Colonic mucosa (tissue), 4 donors: ENCODE measurements around the gene CDH11. TPM values are rescaled to one million over a fixed set of nuclear protein-coding genes. Genes with fewer than 3 reads are reported as not detected.

Source experiments
- DNase-seq: peaks from one replicate; pipeline ENCODE4 v3.0.0-alpha.2; 2020
- H3K27ac ChIP-seq: fragments of 200-600 bp; one replicate; pipeline ENCODE4 v1.8.0; 2021
- H3K27me3 ChIP-seq: fragments of 200-600 bp; one replicate; pipeline ENCODE4 v1.8.0; 2021
- H3K36me3 ChIP-seq: fragments of 200-600 bp; one replicate; pipeline ENCODE4 v1.8.0; 2021
- H3K4me1 ChIP-seq: fragments of 200-600 bp; one replicate; pipeline ENCODE4 v1.8.0; 2021; ENCODE audit warnings: mild to moderate bottlenecking
- H3K4me3 ChIP-seq: fragments of 200-600 bp; one replicate; pipeline ENCODE4 v1.8.0; 2021
- H3K9ac ChIP-seq, 2 donors: one replicate each; pipeline ENCODE4 v1.7.0; 2013; ENCODE audit warnings: control low read depth in 2 of 2, low read depth in 2 of 2, low read length in 2 of 2
- H3K9me3 ChIP-seq: fragments of 200-600 bp; one replicate; pipeline ENCODE4 v1.8.0; 2021
- intact Hi-C: fragments of 100-400 bp; cut with DNase I; formaldehyde crosslinking; loops from one replicate; pipeline ENCODE4 v1.14.1; 2022
- total RNA-seq, 2 donors: library from RNA; stranded (reverse); fragmentation: NEBNext Ultra II Directional in 1 of 2; extraction: Animal tissue kit (Norgen Biotek cat#: 25700) in 1 of 2; gene quantifications; one replicate each; pipeline ENCODE4 v1.2.1, GENCODE V29; 2021
- TF ChIP-seq, protein P1 (sequence below): fragments of 200-600 bp; IDR thresholded peaks from one replicate; pipeline ENCODE4 v1.8.0; 2022; ENCODE audit warnings: antibody characterized with exemption, mild to moderate bottlenecking
- donor health status: healthy.
- donor health status: DM: no; HTN: no; CAD: no.
- donor health status: DM: no; HTN: no; CAD: no.

Gene CDH11
- total RNA-seq, 2 donors from 2014 or later = 10.2 to 17.1 TPM

DNA sequence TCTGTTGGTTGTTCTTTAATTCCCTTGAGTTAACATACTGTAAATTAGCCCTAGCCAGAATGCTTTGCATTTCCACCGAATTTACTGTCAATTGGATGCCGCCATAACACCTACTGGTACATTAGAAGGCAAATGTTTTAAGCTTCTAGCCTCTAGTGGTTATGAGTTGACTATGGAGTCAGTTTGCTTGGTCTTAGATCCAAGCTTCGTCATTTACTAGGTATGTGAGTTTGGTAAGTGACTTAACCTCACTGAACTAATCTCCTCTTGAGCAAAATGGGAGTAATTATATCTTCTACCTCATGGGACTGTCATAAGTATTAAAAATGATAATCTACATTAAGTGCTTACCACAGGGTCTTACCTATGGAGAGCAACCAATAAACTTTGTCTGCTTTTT is 20.4 kb upstream of the CDH11 start:
- Histone ChIP-seq H3K4me3 (no peak overlapping the region), H3K36me3 (no peaks in the 10 kb centered on the region), H3K27ac (no peak overlapping the region), H3K9me3 (no peaks in the 10 kb centered on the region), H3K4me1 (no peaks in the 10 kb centered on the region), H3K27me3 (no peaks in the 10 kb centered on the region), H3K9ac (no peak overlapping the region)
- no peak for DNase-seq
- TF ChIP-seq, protein P1, sequence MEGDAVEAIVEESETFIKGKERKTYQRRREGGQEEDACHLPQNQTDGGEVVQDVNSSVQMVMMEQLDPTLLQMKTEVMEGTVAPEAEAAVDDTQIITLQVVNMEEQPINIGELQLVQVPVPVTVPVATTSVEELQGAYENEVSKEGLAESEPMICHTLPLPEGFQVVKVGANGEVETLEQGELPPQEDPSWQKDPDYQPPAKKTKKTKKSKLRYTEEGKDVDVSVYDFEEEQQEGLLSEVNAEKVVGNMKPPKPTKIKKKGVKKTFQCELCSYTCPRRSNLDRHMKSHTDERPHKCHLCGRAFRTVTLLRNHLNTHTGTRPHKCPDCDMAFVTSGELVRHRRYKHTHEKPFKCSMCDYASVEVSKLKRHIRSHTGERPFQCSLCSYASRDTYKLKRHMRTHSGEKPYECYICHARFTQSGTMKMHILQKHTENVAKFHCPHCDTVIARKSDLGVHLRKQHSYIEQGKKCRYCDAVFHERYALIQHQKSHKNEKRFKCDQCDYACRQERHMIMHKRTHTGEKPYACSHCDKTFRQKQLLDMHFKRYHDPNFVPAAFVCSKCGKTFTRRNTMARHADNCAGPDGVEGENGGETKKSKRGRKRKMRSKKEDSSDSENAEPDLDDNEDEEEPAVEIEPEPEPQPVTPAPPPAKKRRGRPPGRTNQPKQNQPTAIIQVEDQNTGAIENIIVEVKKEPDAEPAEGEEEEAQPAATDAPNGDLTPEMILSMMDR = no peak
- intact Hi-C loops = no loop called here

DNA sequence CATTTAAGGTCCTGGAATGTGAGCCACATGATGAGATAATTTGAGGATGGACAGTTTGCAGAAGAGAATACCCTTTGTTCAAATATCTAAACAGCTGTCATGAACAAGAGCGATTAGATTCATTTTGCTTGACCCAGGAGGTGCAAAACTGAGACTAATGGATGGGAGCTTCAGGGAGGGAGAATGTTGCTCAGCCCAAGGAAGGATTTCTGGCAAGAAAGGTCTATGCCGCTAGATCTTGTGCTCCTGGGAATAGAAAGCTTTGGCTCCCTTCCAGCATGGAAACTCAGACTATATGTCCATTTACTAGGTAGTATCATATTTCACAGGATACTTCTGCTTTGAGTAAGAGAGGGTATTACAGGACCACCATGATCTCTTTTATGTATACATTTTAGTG is 14.8 kb upstream of the CDH11 start:
- intact Hi-C loops = no loop called here
- TF ChIP-seq, protein P1 = no peak
- H3K27ac ChIP-seq = no peak overlapping the region
- DNase-seq = no peak
- H3K27me3 ChIP-seq = no peaks in the 10 kb centered on the region
- H3K36me3 ChIP-seq = no peaks in the 10 kb centered on the region
- no peak overlapping the region for H3K9ac ChIP-seq
- no peaks in the 10 kb centered on the region for H3K4me1 ChIP-seq
- no peaks in the 10 kb centered on the region for H3K9me3 ChIP-seq
- H3K4me3 ChIP-seq = no peak overlapping the region

DNA sequence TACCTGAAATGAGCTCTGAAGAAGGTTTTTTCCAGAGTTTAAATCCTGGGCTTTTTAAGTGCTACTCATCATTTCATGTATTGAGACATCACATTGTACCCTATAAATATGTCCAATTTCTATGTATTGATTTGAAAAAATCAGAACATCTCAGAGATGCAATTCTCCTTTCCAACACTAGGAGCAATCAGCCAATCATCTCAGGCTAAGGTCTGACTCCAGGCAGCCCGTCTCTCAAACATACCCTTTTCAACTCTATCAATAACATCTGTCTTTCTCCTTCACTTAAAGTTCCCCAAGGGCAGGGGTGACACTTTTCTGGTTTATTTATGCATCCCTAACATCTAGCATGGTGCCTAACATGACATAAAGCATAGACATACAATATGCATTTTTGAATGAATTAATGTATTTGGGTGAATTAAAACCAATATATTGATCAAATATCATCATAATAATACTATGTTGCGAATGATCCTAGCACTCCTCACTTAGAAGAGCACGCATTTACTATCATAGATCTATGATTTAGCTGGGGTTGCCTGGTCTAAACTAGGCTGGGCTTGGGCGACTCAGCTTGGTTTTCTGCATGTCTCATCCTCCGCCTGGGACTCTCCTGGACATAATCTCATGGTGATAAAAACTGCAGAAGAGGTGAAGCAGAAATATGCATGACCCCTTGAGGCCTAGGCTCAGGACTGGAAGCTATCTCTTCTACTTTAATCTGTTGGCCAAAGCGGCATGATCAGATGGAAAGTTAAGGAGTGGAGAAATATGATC is 5.2 kb upstream of the CDH11 start:
- H3K9me3 ChIP-seq = no peaks in the 10 kb centered on the region
- intact Hi-C loops = no loop called here
- H3K4me1 ChIP-seq = peaks cover 7% of the 10 kb centered on the region
- TF ChIP-seq, protein P1 = peak; percentile 17
- H3K27ac ChIP-seq = no peak overlapping the region
- H3K27me3 ChIP-seq = peaks cover 12% of the 10 kb centered on the region
- H3K9ac ChIP-seq = no peak overlapping the region
- H3K36me3 ChIP-seq = no peaks in the 10 kb centered on the region
- no peak for DNase-seq
- H3K4me3 ChIP-seq = no peak overlapping the region

DNA sequence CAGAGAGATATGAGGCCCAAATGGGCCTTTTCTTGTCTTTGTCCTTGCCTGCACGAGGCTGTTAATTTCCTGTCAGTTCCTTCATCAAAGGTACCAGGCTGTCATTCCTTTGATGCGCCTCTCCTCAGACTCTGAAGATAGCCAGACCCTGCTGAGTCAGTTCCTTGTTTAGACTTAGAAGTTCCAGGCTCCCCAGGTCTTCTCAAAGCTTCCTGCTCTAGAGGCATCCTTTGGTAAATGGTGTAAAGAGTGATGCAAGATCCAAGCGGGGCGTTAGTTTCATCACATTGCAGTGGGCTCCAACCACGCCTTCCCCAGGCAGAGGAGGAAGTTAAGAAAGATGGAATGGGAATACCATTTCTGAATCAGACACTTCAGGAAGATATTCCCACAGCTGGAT is 4.0 kb upstream of the CDH11 start:
- Histone ChIP-seq H3K4me1 (peaks cover 8% of the 10 kb centered on the region), H3K9ac (no peak overlapping the region)

DNA sequence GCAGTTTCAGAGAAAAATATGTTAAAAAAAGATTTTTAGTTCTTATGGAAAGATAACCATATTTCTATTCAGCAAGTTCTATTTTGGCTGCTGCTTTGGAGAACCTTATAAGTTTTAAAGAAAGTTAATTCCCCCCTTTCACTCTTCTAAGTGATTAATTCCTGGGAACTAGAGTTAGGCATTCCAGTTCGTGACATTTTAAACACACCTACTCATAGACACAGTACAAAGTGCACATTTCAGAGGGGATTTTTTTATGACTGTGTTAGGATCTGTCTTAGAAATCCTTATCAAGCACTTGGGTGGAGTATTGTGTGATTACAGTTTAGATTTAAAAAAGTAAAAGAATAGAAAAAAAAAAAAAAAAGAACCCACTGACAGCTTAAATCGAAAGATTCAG is 3.5 kb upstream of the CDH11 start:
- TF ChIP-seq, protein P1 = no peak
- DNase-seq = no peak
- no peak overlapping the region for H3K4me3 ChIP-seq
- no peaks in the 10 kb centered on the region for H3K9me3 ChIP-seq
- H3K9ac ChIP-seq = no peak overlapping the region
- intact Hi-C loops = no loop called here
- no peak overlapping the region for H3K27ac ChIP-seq
- H3K4me1 ChIP-seq = peaks cover 8% of the 10 kb centered on the region
- no peaks in the 10 kb centered on the region for H3K36me3 ChIP-seq
- peaks cover 29% of the 10 kb centered on the region for H3K27me3 ChIP-seq

More for the DNA sequence above, 4.0 kb upstream of the CDH11 start:
- DNase-seq = no peak
- H3K27ac ChIP-seq = peak overlapping the region; percentile 11
- no peaks in the 10 kb centered on the region for H3K36me3 ChIP-seq
- peaks cover 23% of the 10 kb centered on the region for H3K27me3 ChIP-seq
- no peaks in the 10 kb centered on the region for H3K9me3 ChIP-seq
- intact Hi-C loops = no loop called here
- no peak overlapping the region for H3K4me3 ChIP-seq
- TF ChIP-seq, protein P1 = no peak
